Measurements from ENCODE around the gene CARMIL1.

GRCh38 chr6:25415701-25416100, 136.5 kb downstream of the CARMIL1 start:
- no peak for TF ChIP-seq ELF4 (IDR thresholded peaks at IDR 0.05)
- no peak for TF ChIP-seq HDGF (IDR thresholded peaks at IDR 0.05; ENCODE audit: borderline replicate concordance)
- no peak for TF ChIP-seq BHLHE40 (IDR thresholded peaks at IDR 0.05; ENCODE audit: borderline replicate concordance)
- TF ChIP-seq ARNT (IDR thresholded peaks at IDR 0.05): no peak
- TF ChIP-seq NFRKB (IDR thresholded peaks at IDR 0.05): no peak

Measured in HEK293T (cell line).